ENCODE measurements around the gene SLIT3.

SLIT3 gene

GRCh38 chr5:169080448-169080911 is 220.5 kb downstream of the SLIT3 start:
- DNase-seq, result no peak
- in situ Hi-C loops (cut with HindIII; ENCODE audit: low pct_ligation_motif_present, low pct_unique_long_range_greater_than_20kb, low sequenced_read_pairs), result no loop called here

GRCh38 chr5:169079697-169080096 is 221.2 kb downstream of the SLIT3 start:
- no peak for DNase-seq
- in situ Hi-C loops (cut with HindIII; ENCODE audit: low pct_ligation_motif_present, low pct_unique_long_range_greater_than_20kb, low sequenced_read_pairs), result no loop called here

- DNase-seq, result no peak
- in situ Hi-C loops (cut with HindIII; ENCODE audit: low pct_ligation_motif_present, low pct_unique_long_range_greater_than_20kb, low sequenced_read_pairs), result no loop called here
Measured at GRCh38 chr5:169074839-169075238, 226.1 kb downstream of the SLIT3 start.

- no peak for DNase-seq
- in situ Hi-C loops (cut with HindIII; ENCODE audit: low pct_ligation_motif_present, low pct_unique_long_range_greater_than_20kb, low sequenced_read_pairs), result no loop called here
Measured at GRCh38 chr5:169072233-169072632, 228.7 kb downstream of the SLIT3 start.

- in situ Hi-C loops (cut with HindIII; ENCODE audit: low pct_ligation_motif_present, low pct_unique_long_range_greater_than_20kb, low sequenced_read_pairs), result no loop called here
- no peak for DNase-seq
Measured at GRCh38 chr5:169070413-169070812, 230.5 kb downstream of the SLIT3 start.

GRCh38 chr5:169067751-169068173 is 233.2 kb downstream of the SLIT3 start:
- in situ Hi-C loops (cut with HindIII; ENCODE audit: low pct_ligation_motif_present, low pct_unique_long_range_greater_than_20kb, low sequenced_read_pairs), result no loop called here

GRCh38 chr5:169065400-169065799 is 235.5 kb downstream of the SLIT3 start:
- DNase-seq, result no peak
- in situ Hi-C loops (cut with HindIII; ENCODE audit: low pct_ligation_motif_present, low pct_unique_long_range_greater_than_20kb, low sequenced_read_pairs), result no loop called here

More at GRCh38 chr5:169067751-169068173, 233.2 kb downstream of the SLIT3 start:
- no peak for DNase-seq

- no peak for DNase-seq
Measured at GRCh38 chr5:169064093-169064492, 236.8 kb downstream of the SLIT3 start.

GRCh38 chr5:169063316-169063953 is 237.5 kb downstream of the SLIT3 start:
- in situ Hi-C loops (cut with HindIII; ENCODE audit: low pct_ligation_motif_present, low pct_unique_long_range_greater_than_20kb, low sequenced_read_pairs), result no loop called here
- DNase-seq, result no peak

More at GRCh38 chr5:169064093-169064492, 236.8 kb downstream of the SLIT3 start:
- in situ Hi-C loops (cut with HindIII; ENCODE audit: low pct_ligation_motif_present, low pct_unique_long_range_greater_than_20kb, low sequenced_read_pairs), result no loop called here

- in situ Hi-C loops (cut with HindIII; ENCODE audit: low pct_ligation_motif_present, low pct_unique_long_range_greater_than_20kb, low sequenced_read_pairs), result no loop called here
- DNase-seq, result no peak
Measured at GRCh38 chr5:169062690-169063089, 238.2 kb downstream of the SLIT3 start.

GRCh38 chr5:169054506-169054905 is 246.4 kb downstream of the SLIT3 start:
- no peak for DNase-seq
- in situ Hi-C loops (cut with HindIII; ENCODE audit: low pct_ligation_motif_present, low pct_unique_long_range_greater_than_20kb, low sequenced_read_pairs), result no loop called here

GRCh38 chr5:169052207-169052606 is 248.7 kb downstream of the SLIT3 start:
- no peak for DNase-seq
- in situ Hi-C loops (cut with HindIII; ENCODE audit: low pct_ligation_motif_present, low pct_unique_long_range_greater_than_20kb, low sequenced_read_pairs), result no loop called here

GRCh38 chr5:169051351-169051750 is 249.6 kb downstream of the SLIT3 start:
- in situ Hi-C loops (cut with HindIII; ENCODE audit: low pct_ligation_motif_present, low pct_unique_long_range_greater_than_20kb, low sequenced_read_pairs), result no loop called here

GRCh38 chr5:169050636-169051035 is 250.3 kb downstream of the SLIT3 start:
- no peak for DNase-seq
- in situ Hi-C loops (cut with HindIII; ENCODE audit: low pct_ligation_motif_present, low pct_unique_long_range_greater_than_20kb, low sequenced_read_pairs), result no loop called here

More at GRCh38 chr5:169051351-169051750, 249.6 kb downstream of the SLIT3 start:
- DNase-seq, result no peak

- no peak for DNase-seq
- in situ Hi-C loops (cut with HindIII; ENCODE audit: low pct_ligation_motif_present, low pct_unique_long_range_greater_than_20kb, low sequenced_read_pairs), result no loop called here
Measured at GRCh38 chr5:169050146-169050571, 250.8 kb downstream of the SLIT3 start.

- in situ Hi-C loops (cut with HindIII; ENCODE audit: low pct_ligation_motif_present, low pct_unique_long_range_greater_than_20kb, low sequenced_read_pairs), result no loop called here
- DNase-seq, result no peak
Measured at GRCh38 chr5:169049712-169050111, 251.2 kb downstream of the SLIT3 start.

GRCh38 chr5:169048181-169049125 is 252.5 kb downstream of the SLIT3 start:
- in situ Hi-C loops (cut with HindIII; ENCODE audit: low pct_ligation_motif_present, low pct_unique_long_range_greater_than_20kb, low sequenced_read_pairs), result no loop called here
- no peak for DNase-seq

- in situ Hi-C loops (cut with HindIII; ENCODE audit: low pct_ligation_motif_present, low pct_unique_long_range_greater_than_20kb, low sequenced_read_pairs), result no loop called here
- no peak for DNase-seq
Measured at GRCh38 chr5:169044962-169045361, 256.0 kb downstream of the SLIT3 start.

- DNase-seq, result no peak
- in situ Hi-C loops (cut with HindIII; ENCODE audit: low pct_ligation_motif_present, low pct_unique_long_range_greater_than_20kb, low sequenced_read_pairs), result no loop called here
Measured at GRCh38 chr5:169041180-169041579, 259.8 kb downstream of the SLIT3 start.
